ENCODE results near the gene ITM2C.

DNA sequence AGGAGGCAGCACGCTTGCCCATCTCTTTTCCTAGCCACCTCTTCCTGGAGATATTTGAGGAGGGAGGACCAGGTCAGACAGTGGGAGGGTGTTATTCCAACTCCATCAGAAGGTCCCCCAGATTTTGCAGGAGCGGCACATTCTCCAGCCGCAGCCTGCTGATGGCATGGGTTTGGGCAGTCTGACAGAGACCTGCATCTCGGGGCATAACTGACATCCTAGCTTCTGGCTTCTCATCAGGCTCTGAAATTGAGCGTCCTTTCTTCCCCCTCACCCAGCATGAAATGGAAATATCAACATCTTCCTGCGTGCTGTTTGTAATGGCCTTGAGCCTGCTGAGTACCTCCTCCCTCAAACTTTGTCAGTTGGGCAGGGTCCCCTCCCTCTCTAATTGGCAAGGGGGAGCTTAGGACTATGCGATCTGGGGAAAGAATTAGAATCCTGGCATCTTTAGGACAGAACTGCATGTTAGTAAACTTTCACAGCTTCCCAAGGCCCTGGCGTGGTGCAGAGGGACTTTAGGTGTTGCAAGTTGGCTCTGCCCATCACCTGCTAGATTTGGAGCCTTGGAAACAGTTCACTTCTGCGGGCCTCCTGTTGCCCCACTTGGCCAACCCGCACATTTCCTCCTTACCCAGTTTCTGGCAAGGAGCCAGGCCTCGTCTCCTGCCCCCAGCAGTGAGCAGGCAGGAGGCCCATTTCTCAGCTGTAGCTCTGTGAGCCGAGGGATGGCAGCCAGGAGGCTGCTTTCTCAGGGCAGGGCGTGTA, 2.2 kb downstream of the ITM2C start:
- TF ChIP-seq, protein P1, sequence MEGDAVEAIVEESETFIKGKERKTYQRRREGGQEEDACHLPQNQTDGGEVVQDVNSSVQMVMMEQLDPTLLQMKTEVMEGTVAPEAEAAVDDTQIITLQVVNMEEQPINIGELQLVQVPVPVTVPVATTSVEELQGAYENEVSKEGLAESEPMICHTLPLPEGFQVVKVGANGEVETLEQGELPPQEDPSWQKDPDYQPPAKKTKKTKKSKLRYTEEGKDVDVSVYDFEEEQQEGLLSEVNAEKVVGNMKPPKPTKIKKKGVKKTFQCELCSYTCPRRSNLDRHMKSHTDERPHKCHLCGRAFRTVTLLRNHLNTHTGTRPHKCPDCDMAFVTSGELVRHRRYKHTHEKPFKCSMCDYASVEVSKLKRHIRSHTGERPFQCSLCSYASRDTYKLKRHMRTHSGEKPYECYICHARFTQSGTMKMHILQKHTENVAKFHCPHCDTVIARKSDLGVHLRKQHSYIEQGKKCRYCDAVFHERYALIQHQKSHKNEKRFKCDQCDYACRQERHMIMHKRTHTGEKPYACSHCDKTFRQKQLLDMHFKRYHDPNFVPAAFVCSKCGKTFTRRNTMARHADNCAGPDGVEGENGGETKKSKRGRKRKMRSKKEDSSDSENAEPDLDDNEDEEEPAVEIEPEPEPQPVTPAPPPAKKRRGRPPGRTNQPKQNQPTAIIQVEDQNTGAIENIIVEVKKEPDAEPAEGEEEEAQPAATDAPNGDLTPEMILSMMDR (IDR thresholded peaks at IDR 0.05 in 4 of 5, conservative IDR thresholded peaks at IDR 0.05 in 1 of 5): no peak
- no peak for TF ChIP-seq POLR2A (IDR thresholded peaks at IDR 0.05)

Measured in gastrocnemius medialis (tissue), 4 donors.